ENCODE measurements around the gene CNTNAP2. TPM values are rescaled to one million over a fixed set of nuclear protein-coding genes. Genes with fewer than 3 reads are reported as not detected.

CNTNAP2 gene
- total RNA-seq, 2 donors from 2014 or later = not detected

DNA sequence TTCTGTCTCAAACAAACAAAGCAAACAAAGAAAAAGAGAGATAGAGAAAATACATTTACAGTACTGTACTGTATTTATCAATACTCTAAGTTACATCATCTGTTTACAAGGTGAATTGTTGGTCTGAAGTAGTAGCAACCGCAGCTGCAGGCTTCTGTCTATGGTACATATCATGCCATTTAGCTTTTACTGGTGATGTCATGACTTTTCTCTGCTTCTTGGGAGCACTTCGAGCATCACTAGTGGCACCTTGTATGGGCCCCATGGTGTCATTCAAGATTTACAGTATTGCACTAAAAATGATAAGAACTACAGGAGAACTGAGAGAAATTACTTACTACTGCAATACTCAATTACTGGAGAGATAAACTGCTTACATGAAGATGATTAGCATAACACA, 826.9 kb downstream of the CNTNAP2 start:
- H3K4me3 Mint-ChIP-seq = no peak overlapping the region
- H3K36me3 Mint-ChIP-seq = no peaks in the 10 kb centered on the region
- ATAC-seq (no peak), DNase-seq (ENCODE audit: low spot score) (no peak)
- no peaks in the 10 kb centered on the region for H3K4me1 Mint-ChIP-seq (ENCODE audit: low read depth in 2 of 2)
- H3K27me3 Mint-ChIP-seq = no peaks in the 10 kb centered on the region
- peaks cover 10% of the 10 kb centered on the region for H3K9me3 Mint-ChIP-seq
- H3K27ac Mint-ChIP-seq = no peak overlapping the region

DNA sequence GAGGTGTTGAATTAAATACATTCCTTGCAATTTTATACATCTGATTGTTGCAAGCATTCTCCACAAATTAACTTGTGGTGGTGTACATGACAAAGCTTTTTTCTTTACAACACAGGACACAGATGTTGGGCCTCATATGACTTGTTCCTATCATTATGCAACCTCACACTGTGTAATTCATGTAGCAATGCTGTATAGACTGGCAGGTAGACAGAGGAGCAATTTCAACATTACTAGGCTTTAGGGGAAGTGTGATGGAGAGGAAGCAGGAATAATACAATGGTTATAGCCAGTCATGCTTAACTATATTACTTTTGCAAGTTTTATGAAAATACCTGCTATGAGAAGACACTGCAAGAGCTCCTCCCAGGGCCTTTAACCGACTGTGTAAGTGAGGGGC, 832.1 kb downstream of the CNTNAP2 start:
- Mint-ChIP-seq H3K4me3 (no peak overlapping the region), H3K9me3 (peaks cover 19% of the 10 kb centered on the region), H3K27ac (no peak overlapping the region), H3K36me3 (no peaks in the 10 kb centered on the region), H3K4me1 (ENCODE audit: low read depth in 2 of 2) (no peaks in the 10 kb centered on the region), H3K27me3 (no peaks in the 10 kb centered on the region)
- no peak for ATAC-seq
- DNase-seq (ENCODE audit: low spot score) = no peak

DNA sequence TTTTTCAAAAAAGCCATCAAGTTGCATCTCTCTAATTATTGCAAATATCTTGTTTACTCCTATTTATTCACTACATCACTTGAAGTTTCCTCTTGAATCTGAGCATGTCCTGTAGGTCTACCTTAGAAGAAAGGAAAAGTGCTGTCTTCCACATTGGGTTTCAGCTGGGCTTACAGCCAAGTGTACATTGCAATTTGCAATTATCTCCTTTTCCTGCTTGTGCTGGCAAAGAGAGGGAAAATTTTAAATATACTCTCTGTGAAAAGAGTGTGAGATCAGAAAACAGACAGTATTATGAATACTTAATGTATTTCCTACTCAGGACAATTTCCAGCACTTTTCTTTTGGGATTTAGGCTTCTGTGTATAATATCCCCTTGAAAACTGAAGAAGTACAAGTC, 839.7 kb downstream of the CNTNAP2 start:
- DNase-seq (ENCODE audit: low spot score) (no peak), ATAC-seq (no peak)
- peaks cover 6% of the 10 kb centered on the region for H3K36me3 Mint-ChIP-seq
- no peaks in the 10 kb centered on the region for H3K27me3 Mint-ChIP-seq
- no peak overlapping the region for H3K27ac Mint-ChIP-seq
- H3K9me3 Mint-ChIP-seq = peaks cover 19% of the 10 kb centered on the region
- H3K4me3 Mint-ChIP-seq = no peak overlapping the region
- no peaks in the 10 kb centered on the region for H3K4me1 Mint-ChIP-seq (ENCODE audit: low read depth in 2 of 2)

DNA sequence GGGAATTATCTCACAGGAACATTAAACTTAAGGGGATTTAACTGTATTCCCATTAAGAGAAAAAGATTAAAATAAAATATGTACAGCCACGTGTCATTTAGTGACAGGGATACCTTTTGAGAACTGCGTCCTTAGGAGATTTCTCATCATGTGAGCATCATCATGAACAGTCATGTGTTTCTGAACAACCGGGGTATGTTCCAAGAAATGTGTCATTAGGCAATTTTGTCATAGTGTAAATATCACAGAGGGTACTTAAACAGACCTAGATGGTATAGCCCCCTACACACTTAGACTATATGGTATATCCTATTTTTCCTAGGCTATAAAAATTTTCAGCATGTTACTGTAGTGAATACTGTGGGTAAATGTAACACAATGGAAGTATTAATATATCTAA, 840.3 kb downstream of the CNTNAP2 start:
- no peaks in the 10 kb centered on the region for H3K27me3 Mint-ChIP-seq
- H3K4me3 Mint-ChIP-seq = no peak overlapping the region
- H3K4me1 Mint-ChIP-seq (ENCODE audit: low read depth in 2 of 2) = no peaks in the 10 kb centered on the region

DNA sequence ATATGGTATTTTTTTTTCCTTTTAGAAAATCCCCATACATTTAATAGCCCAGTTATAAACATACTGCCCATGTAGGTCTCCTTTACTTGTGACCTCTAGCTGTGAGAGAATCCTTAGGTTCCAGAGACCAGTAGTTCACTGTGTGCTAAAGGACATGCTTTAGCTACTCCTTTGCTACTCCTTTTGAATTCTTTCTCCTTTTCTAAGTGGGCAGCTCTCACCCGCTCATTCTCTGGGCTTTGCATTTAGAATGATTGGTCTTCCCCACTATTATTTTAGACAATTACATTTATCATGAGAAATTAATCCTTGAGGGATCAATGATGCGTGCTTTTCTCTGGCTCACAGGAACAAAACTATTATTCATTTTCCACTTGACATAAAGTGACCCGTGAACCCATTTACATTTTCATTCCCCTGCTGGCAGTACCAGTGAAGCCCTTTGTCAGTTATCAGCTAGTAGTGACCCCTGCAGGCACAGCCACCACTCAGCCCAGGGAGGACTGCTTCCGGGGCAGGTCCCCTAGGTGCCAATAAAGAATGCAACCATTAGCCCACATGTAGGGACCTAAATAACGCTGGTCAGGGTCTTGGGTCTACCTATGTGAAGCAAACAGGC, 844.3 kb downstream of the CNTNAP2 start:
- DNase-seq (ENCODE audit: low spot score) = no peak

More for the DNA sequence above, 840.3 kb downstream of the CNTNAP2 start:
- DNase-seq (ENCODE audit: low spot score) = no peak
- Mint-ChIP-seq H3K27ac (no peak overlapping the region), H3K36me3 (peaks cover 6% of the 10 kb centered on the region), H3K9me3 (peaks cover 13% of the 10 kb centered on the region)
- no peak for ATAC-seq

DNA sequence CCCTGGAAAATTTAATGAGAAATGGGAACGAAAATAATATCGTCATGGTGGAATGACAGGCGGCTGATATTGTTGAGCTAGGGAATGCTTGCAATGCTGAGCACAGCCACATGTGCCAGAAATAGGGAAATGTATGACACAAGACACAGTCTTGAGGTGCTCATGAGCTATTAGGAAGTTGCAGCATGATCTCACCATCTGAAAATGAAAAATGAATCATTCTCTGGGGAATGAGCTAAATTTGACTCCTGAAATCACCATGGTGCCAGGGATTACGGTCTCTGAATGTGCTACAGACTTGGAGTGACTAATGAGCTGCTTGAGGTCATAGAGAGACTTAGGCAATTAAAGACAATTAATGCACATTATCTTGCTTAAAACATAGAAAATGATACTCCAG, 845.0 kb downstream of the CNTNAP2 start:
- no peak for DNase-seq (ENCODE audit: low spot score)
- H3K27me3 Mint-ChIP-seq = no peaks in the 10 kb centered on the region

More for the DNA sequence above, 844.3 kb downstream of the CNTNAP2 start:
- no peak overlapping the region for H3K4me3 Mint-ChIP-seq
- ATAC-seq = no peak
- H3K4me1 Mint-ChIP-seq (ENCODE audit: low read depth in 2 of 2) = no peaks in the 10 kb centered on the region
- H3K27me3 Mint-ChIP-seq = no peaks in the 10 kb centered on the region
- peaks cover 6% of the 10 kb centered on the region for H3K36me3 Mint-ChIP-seq
- H3K9me3 Mint-ChIP-seq = peaks cover 12% of the 10 kb centered on the region
- H3K27ac Mint-ChIP-seq = no peak overlapping the region

DNA sequence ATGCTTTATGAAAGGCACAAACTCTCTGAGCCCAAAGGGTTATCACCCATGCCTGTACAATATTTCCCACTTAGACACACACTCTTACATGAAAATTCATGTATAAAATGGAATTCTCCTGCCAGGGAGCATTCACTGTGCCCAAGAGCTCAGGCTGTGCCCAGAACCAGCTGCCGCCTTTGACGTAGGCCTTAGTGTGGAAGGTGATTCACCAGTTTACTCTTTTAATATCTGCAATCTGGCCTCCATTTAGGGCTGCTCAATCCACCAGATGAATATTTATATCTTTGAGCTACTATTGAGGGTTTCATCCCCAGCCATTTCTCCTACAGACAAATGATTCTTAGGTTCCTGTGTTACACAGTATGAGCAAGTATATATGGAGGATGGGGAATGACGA, 849.7 kb downstream of the CNTNAP2 start:
- H3K4me1 Mint-ChIP-seq (ENCODE audit: low read depth in 2 of 2) = no peaks in the 10 kb centered on the region
- no peaks in the 10 kb centered on the region for H3K36me3 Mint-ChIP-seq
- DNase-seq (ENCODE audit: low spot score) (no peak), ATAC-seq (no peak)
- H3K4me3 Mint-ChIP-seq = no peak overlapping the region
- H3K27me3 Mint-ChIP-seq = no peaks in the 10 kb centered on the region
- peaks cover 9% of the 10 kb centered on the region for H3K9me3 Mint-ChIP-seq
- H3K27ac Mint-ChIP-seq = no peak overlapping the region

More for the DNA sequence above, 845.0 kb downstream of the CNTNAP2 start:
- no peak for ATAC-seq
- Mint-ChIP-seq H3K9me3 (peaks cover 15% of the 10 kb centered on the region), H3K27ac (no peak overlapping the region), H3K4me1 (ENCODE audit: low read depth in 2 of 2) (no peaks in the 10 kb centered on the region), H3K4me3 (no peak overlapping the region), H3K36me3 (peaks cover 6% of the 10 kb centered on the region)

DNA sequence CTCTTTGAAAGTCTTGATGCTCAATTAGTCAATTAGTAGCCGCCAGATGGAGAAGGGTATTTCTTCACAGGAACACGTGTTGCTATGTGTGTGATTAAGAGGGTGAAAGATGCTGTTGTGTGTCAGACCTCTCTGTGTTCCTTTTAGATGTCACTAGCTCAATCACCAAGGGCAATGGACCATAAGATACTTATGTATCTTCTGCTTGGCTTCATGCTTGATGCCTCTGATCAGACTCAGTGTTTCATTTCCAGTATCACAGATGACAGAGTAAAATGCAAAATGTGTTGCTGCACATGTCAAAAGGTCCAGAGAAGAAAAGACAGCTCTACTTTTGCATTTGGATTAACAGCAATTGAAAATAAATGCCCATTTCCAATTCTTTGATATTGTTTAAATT, 865.9 kb downstream of the CNTNAP2 start:
- Mint-ChIP-seq H3K4me1 (ENCODE audit: low read depth in 2 of 2) (no peaks in the 10 kb centered on the region), H3K27me3 (no peaks in the 10 kb centered on the region), H3K36me3 (peaks cover 12% of the 10 kb centered on the region), H3K4me3 (no peak overlapping the region), H3K9me3 (peaks cover 16% of the 10 kb centered on the region), H3K27ac (no peak overlapping the region)
- ATAC-seq = no peak
- DNase-seq (ENCODE audit: low spot score) = no peak

DNA sequence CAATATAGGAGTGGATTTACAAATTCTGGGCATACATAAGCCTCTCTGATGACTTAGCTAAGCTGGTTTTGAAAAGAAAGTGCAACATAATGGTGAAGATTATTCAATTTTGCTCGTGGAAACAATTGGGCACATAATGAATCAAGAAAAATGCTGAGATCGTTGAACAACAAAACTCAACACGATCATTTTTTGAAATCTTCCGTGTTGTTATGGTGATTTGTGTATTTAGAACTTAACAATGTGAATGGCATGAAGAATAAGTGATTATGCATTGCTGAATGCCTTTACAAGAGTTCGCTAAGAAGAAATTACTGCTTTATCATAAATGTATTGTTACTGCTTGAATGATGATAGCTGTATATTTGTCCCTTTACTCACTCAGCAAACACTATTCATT, 875.0 kb downstream of the CNTNAP2 start:
- Mint-ChIP-seq H3K4me3 (no peak overlapping the region), H3K36me3 (peaks cover 5% of the 10 kb centered on the region), H3K4me1 (ENCODE audit: low read depth in 2 of 2) (no peaks in the 10 kb centered on the region), H3K27ac (no peak overlapping the region), H3K27me3 (no peaks in the 10 kb centered on the region), H3K9me3 (peaks cover 8% of the 10 kb centered on the region)
- DNase-seq (ENCODE audit: low spot score) (no peak), ATAC-seq (no peak)

DNA sequence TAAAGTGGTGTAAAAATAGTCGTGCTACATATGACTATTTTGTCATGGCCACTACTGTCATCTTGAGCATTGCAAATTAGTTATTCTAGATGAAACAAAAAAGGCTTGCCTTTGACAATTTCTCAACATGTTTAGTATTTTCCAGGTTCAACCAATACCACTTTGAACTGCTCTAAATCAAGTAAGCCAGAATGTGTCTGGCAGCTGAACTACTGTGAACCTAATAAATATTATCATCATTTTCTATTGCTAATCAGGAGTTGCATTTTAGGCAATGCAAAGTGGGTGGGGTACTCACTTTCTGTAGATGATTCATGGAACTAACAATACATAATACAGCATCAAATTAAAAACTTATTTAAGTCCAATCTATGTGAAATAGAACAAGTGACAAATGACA, 877.2 kb downstream of the CNTNAP2 start:
- no peaks in the 10 kb centered on the region for H3K27me3 Mint-ChIP-seq
- H3K36me3 Mint-ChIP-seq = peaks cover 5% of the 10 kb centered on the region
- H3K4me3 Mint-ChIP-seq = no peak overlapping the region
- no peaks in the 10 kb centered on the region for H3K4me1 Mint-ChIP-seq (ENCODE audit: low read depth in 2 of 2)
- DNase-seq (ENCODE audit: low spot score) = no peak
- peaks cover 17% of the 10 kb centered on the region for H3K9me3 Mint-ChIP-seq
- no peak overlapping the region for H3K27ac Mint-ChIP-seq
- no peak for ATAC-seq

DNA sequence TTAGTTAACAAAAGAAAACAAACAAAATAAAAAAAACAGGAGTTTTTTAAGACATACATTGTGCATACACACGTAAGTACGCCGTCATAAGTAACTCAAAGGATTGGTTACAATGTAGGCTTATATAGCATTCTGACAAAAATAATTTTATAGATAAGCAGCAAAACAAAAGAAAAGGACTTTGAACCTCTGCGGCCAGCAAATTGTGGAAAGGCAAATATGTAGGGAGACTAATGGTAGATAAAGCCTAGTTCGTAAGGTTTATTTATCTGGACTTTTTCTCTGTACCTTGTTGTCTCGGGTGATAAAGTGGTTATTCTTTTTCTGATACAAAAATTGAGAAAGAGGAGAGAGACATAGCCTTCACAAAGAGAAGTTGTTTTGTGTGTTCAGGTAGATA, 891.9 kb downstream of the CNTNAP2 start:
- Mint-ChIP-seq H3K27me3 (no peaks in the 10 kb centered on the region), H3K27ac (no peak overlapping the region), H3K4me3 (no peak overlapping the region), H3K4me1 (ENCODE audit: low read depth in 2 of 2) (no peaks in the 10 kb centered on the region), H3K9me3 (peaks cover 10% of the 10 kb centered on the region), H3K36me3 (peaks cover 7% of the 10 kb centered on the region)
- no peak for ATAC-seq
- no peak for DNase-seq (ENCODE audit: low spot score)

DNA sequence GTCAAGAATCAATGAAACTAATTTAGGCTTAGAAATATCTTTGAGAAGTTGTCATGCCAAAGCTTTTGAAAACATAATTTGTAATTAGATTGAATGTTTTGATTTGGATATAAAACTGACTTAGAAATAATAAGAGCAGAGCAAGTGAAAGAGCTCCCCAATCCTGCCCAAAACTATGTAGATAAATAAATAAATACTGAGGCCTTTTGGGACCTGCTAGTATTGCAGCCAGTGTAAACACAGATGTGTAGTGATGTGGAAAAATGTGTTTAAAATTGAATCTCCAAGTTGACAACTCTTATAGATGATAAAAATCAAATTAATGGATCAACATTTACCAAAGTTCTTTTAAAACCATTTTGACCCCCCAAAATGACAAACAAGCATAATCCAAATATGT, 896.1 kb downstream of the CNTNAP2 start:
- Mint-ChIP-seq H3K4me3 (no peak overlapping the region), H3K36me3 (peaks cover 7% of the 10 kb centered on the region), H3K9me3 (peaks cover 10% of the 10 kb centered on the region), H3K27ac (no peak overlapping the region), H3K4me1 (ENCODE audit: low read depth in 2 of 2) (no peaks in the 10 kb centered on the region), H3K27me3 (no peaks in the 10 kb centered on the region)
- ATAC-seq = no peak
- no peak for DNase-seq (ENCODE audit: low spot score)

DNA sequence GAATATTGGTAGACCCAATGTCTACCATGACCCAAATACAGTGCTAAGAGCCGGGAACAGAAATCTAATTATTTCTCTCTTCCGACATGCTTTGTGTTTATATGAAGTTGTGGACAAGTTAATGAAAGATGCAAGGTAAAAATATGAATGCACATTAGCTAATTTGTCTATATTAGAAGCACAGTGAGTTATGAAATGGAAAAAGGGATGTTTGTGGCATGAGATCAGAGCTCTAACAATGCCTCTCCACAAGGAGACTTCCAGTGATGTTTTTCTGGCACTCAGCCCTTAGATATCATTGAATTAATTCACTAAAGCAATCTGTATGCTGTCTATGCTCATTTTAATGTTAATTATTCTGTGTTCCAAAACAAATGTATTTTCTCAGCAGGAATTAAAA, 897.2 kb downstream of the CNTNAP2 start:
- peaks cover 7% of the 10 kb centered on the region for H3K36me3 Mint-ChIP-seq
- H3K9me3 Mint-ChIP-seq = peaks cover 10% of the 10 kb centered on the region
- no peaks in the 10 kb centered on the region for H3K4me1 Mint-ChIP-seq (ENCODE audit: low read depth in 2 of 2)
- ATAC-seq (no peak), DNase-seq (ENCODE audit: low spot score) (no peak)
- no peak overlapping the region for H3K27ac Mint-ChIP-seq
- no peak overlapping the region for H3K4me3 Mint-ChIP-seq
- H3K27me3 Mint-ChIP-seq = no peaks in the 10 kb centered on the region

DNA sequence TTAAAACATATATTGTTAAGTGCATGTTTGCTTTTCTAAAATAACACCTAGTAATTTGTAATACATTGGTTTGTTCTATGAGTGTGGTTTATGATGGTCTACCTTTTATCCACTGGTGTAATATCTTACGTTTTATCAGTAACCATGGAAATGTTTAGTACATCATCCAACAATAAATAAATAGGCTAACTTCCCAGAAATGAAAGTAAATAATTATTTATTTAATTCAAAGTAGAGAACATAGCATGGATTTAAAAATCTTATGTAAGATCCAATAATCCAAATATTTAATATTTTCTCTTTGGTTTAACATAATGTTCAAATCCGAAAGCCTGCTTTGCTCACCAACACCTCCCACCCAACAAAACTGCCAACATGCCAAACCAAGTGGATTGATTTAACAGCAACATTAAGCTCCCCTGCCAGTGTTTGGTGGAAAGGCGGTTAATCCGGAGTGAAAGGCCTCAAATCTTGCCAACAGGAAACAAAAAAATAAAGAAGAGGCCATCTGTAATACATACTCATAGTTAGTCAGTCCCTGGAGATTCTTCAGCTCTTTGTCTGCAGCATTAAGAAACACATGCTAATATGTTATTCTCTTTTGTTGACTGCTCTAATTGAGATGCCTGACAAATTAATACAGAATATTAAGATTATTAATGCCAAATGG, 897.8 kb downstream of the CNTNAP2 start:
- H3K27me3 Mint-ChIP-seq = no peaks in the 10 kb centered on the region
- H3K4me1 Mint-ChIP-seq (ENCODE audit: low read depth in 2 of 2) = no peaks in the 10 kb centered on the region
- H3K9me3 Mint-ChIP-seq = peaks cover 10% of the 10 kb centered on the region
- H3K27ac Mint-ChIP-seq = no peak overlapping the region
- DNase-seq (ENCODE audit: low spot score) = no peak
- H3K36me3 Mint-ChIP-seq = peaks cover 7% of the 10 kb centered on the region
- no peak for ATAC-seq
- no peak overlapping the region for H3K4me3 Mint-ChIP-seq

DNA sequence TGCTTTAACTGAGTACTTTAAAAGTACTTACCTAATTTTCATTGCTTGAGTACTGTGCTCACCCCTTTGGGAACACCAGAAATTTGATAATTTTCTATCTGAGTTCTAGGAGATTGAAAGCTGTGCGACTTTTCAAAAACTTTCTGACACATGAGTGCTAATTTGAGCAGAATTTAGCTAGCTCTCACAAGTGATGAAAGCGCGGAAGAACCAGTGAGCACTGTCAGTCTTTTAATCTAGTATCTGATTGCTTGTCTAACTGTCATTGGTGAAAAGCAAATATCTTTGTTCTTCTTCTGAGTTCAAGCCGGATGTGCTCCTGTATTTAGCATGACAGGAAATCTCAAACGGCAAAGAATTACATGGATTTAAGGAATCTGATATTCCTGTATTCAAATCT, 899.4 kb downstream of the CNTNAP2 start:
- ATAC-seq = no peak
- Mint-ChIP-seq H3K27ac (no peak overlapping the region), H3K4me3 (no peak overlapping the region), H3K9me3 (peaks cover 4% of the 10 kb centered on the region), H3K27me3 (no peaks in the 10 kb centered on the region), H3K36me3 (no peaks in the 10 kb centered on the region), H3K4me1 (ENCODE audit: low read depth in 2 of 2) (no peaks in the 10 kb centered on the region)
- no peak for DNase-seq (ENCODE audit: low spot score)
